Liver (tissue), 9 donors: Measurements from ENCODE around the gene ARPC5L. TPM values are rescaled to one million over a fixed set of nuclear protein-coding genes. Genes with fewer than 3 reads are reported as not detected.

Experiments used
- DNase-seq: peaks from one replicate; pipeline ENCODE4 v3.0.0-alpha.2; 2017; ENCODE audit warnings: low spot score
- H3K27ac ChIP-seq, 2 donors: one replicate each; pipeline ENCODE4 v1.7.0; 2013; ENCODE audit warnings: inconsistent platforms in 2 of 2, low read length in 2 of 2, control low read depth in 1 of 2, low read depth in 1 of 2, mild to moderate bottlenecking in 1 of 2
- H3K27me3 ChIP-seq, 4 donors: one replicate each; pipeline versions ENCODE4 v1.6.1 to v1.7.0; 2013; ENCODE audit warnings: low read length in 3 of 4, inconsistent platforms in 1 of 4, mild to moderate bottlenecking in 1 of 4, moderate library complexity in 1 of 4; ENCODE audit not compliant: control insufficient read depth in 4 of 4, insufficient read depth in 4 of 4
- H3K36me3 ChIP-seq, 4 donors: one replicate each; pipeline versions ENCODE4 v1.6.1 to v1.7.0; 2013; ENCODE audit warnings: low read length in 3 of 4, mild to moderate bottlenecking in 3 of 4, low read depth in 1 of 4, moderate library complexity in 1 of 4; ENCODE audit not compliant: control insufficient read depth in 4 of 4, insufficient read depth in 3 of 4
- H3K4me1 ChIP-seq, 4 donors: one replicate each; pipeline versions ENCODE4 v1.6.1 to v1.7.0; 2013; ENCODE audit warnings: low read length in 3 of 4, mild to moderate bottlenecking in 3 of 4, moderate library complexity in 1 of 4; ENCODE audit not compliant: control insufficient read depth in 4 of 4, insufficient read depth in 4 of 4
- H3K4me3 ChIP-seq, 3 donors: one replicate each; pipeline versions ENCODE4 v1.6.1 to v1.7.0; 2013; ENCODE audit warnings: low read length in 3 of 3, control low read depth in 1 of 3, low read depth in 1 of 3, mild to moderate bottlenecking in 1 of 3
- H3K9ac ChIP-seq, 2 donors: one replicate each; pipeline ENCODE4 v1.7.0; 2013; ENCODE audit warnings: low read length in 2 of 2, mild to moderate bottlenecking in 2 of 2, moderate library complexity in 2 of 2, control low read depth in 1 of 2, low read depth in 1 of 2
- H3K9me3 ChIP-seq, 4 donors: one replicate each; pipeline versions ENCODE4 v1.6.1 to v1.7.0; 2013; ENCODE audit warnings: low read length in 3 of 4; ENCODE audit not compliant: control insufficient read depth in 4 of 4
- EGR1 ChIP-seq, 2 donors: IDR thresholded peaks; 2 replicates each; pipeline ENCODE4 v1.6.1; 2016 to 2018; ENCODE audit warnings: antibody characterized with exemption in 2 of 2, low read depth in 2 of 2
- FOXA1 ChIP-seq: IDR thresholded peaks from 2 replicates; pipeline ENCODE4 v1.6.1; 2016; ENCODE audit warnings: antibody characterized with exemption
- FOXA2 ChIP-seq: IDR thresholded peaks from 2 replicates; pipeline ENCODE4 v1.6.1; 2016; ENCODE audit warnings: antibody characterized with exemption
- GABPA ChIP-seq, 2 donors: IDR thresholded peaks in 1 of 2; conservative IDR thresholded peaks in 1 of 2; 2 replicates each; pipeline ENCODE4 v1.6.1; 2016; ENCODE audit warnings: antibody characterized with exemption in 2 of 2, mild to moderate bottlenecking in 1 of 2, moderate library complexity in 1 of 2
- HNF4A ChIP-seq, 2 donors: conservative IDR thresholded peaks; 2 replicates each; pipeline ENCODE4 v1.6.1; 2016; ENCODE audit warnings: antibody characterized with exemption in 2 of 2, mild to moderate bottlenecking in 2 of 2
- HNF4G ChIP-seq: IDR thresholded peaks from 2 replicates; pipeline ENCODE4 v1.6.1; 2016; ENCODE audit warnings: antibody characterized with exemption
- NR2F2 ChIP-seq: IDR thresholded peaks from 2 replicates; pipeline ENCODE4 v1.6.1; 2016; ENCODE audit warnings: antibody characterized with exemption
- RXRA ChIP-seq, 2 donors: IDR thresholded peaks; 2 replicates each; pipeline ENCODE4 v1.6.1; 2017 to 2018; ENCODE audit warnings: antibody characterized with exemption in 2 of 2, mild to moderate bottlenecking in 1 of 2
- SP1 ChIP-seq: IDR thresholded peaks from 2 replicates; pipeline ENCODE4 v1.6.1; 2018; ENCODE audit warnings: antibody characterized with exemption, mild to moderate bottlenecking
- TAF1 ChIP-seq: conservative IDR thresholded peaks from 2 replicates; pipeline ENCODE4 v1.6.1; 2016; ENCODE audit warnings: antibody characterized with exemption, mild to moderate bottlenecking
- YY1 ChIP-seq: IDR thresholded peaks from 2 replicates; pipeline ENCODE4 v1.6.1; 2016; ENCODE audit warnings: antibody characterized with exemption, mild to moderate bottlenecking
- WGBS: extraction: QIAGEN DNeasy Blood & Tissue Kit; methylation state at CpG from one replicate; pipeline ENCODE4 v1.1.7; 2013; 5-methylcytosine and 5-hydroxymethylcytosine counted together
- polyA plus RNA-seq, 2 donors: library from polyadenylated mRNA; stranded (reverse) in 1 of 2; unstranded in 1 of 2; fragments of 200-250 nt in 1 of 2; fragments of >200 nt in 1 of 2; fragmentation: Nextera tagmentation in 1 of 2; extraction: Ambion mirVana in 1 of 2; gene quantifications; one replicate each; pipeline versions ENCODE4 v1.2.1 to v1.2.3, GENCODE V29; 2013 to 2015
- total RNA-seq, 2 donors: library from RNA; depleted of rRNA; stranded (reverse); fragments of >200 nt; gene quantifications; one replicate each; pipeline ENCODE4 v1.2.3, GENCODE V29; 2014
- TF ChIP-seq, protein P1 (sequence below): fragments of 150-350 bp; IDR thresholded peaks from 2 replicates; pipeline ENCODE4 v1.5.1; 2017; ENCODE audit warnings: improper control_type of control experiment, low read depth, low read length; ENCODE audit not compliant: missing input control
- TF ChIP-seq, protein P2 (sequence below): IDR thresholded peaks from 2 replicates; pipeline ENCODE4 v1.6.1; 2016; ENCODE audit warnings: antibody characterized with exemption
- TF ChIP-seq, protein P3 (sequence below): IDR thresholded peaks from 2 replicates; pipeline ENCODE4 v1.6.1; 2016; ENCODE audit warnings: antibody characterized with exemption
- TF ChIP-seq, protein P4 (sequence below): IDR thresholded peaks from 2 replicates; pipeline ENCODE4 v1.6.1; 2016; ENCODE audit warnings: antibody characterized with exemption, mild to moderate bottlenecking
- donor health status: healthy.
- donor health status: healthy.
- donor health status: healthy.
- donor health status: healthy.
- donor health status: healthy.

Gene ARPC5L
- total and polyA plus RNA-seq, 4 donors: 9.3 to 31.2 (median 17.8) TPM

DNA sequence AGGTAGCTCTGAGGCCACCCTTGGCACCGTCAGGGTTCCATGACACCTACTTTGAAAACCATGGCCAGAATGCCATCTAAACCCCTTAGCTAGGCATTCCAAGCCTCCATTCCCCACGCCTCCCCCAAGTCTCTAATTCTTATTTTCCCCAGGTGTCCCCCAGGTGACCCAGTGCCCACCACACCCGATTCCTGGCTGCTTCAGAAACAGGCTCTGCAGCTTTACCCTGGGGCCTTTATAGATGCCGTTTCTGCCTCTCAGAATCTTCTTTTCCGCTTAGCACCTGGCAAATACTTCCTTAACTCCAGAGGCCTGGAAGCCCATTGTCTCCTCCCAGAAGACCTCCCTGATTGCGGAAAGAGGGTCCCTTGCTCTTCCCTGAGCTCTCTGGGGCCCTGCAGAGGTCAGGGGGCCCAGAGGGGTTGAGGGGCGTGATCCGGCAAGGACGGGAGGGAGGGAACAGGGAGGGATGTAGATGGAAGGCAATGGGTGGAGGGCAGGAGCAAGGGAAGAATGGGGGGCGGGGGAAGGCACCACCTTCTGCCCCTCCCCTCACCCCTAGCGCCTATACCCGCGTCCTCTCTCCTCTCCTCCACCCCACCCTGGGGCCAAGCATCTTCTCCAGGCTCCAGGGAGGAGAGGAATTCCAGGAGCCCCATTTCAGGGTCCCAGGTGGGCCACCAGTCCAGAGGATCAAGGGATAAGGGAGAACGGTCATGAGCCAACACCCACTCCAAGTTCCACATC, 20.7 kb upstream of the ARPC5L start:
- no peak overlapping the region for H3K9ac ChIP-seq

DNA sequence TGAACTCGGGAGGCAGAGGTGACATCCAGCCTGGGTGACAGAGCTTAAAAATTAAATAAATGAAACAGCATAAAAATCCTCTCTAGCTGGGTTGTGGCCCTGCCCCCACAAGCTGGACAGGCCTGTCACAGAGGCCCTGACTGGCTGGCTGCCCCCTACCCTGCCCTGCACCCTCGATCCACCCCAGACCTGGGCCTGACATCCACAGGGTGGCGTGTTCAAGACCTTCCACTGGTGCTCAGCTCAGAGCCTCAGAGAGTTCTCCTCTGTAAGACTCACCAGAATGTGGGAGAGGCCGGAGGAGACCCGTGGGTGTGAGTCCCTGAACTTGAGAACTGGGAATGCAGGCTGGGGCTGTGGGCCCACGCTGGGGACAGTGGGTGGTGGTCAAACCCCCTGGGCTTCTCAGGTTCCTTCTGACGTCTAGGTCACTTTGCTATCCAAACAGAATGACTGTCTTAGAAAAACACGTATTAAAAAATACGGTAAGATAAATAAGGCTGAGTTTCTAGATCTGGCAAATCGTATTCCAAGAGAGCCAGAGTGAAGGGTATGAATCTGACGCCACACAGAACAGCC, 18.4 kb upstream of the ARPC5L start:
- Histone ChIP-seq H3K9me3 (no peaks in the 10 kb centered on the region), H3K27me3 (no peaks in the 10 kb centered on the region), H3K9ac (no peak overlapping the region), H3K36me3 (no peaks in the 10 kb centered on the region), H3K4me1 (no peaks in the 10 kb centered on the region), H3K27ac (no peak overlapping the region), H3K4me3 (no peak overlapping the region)
- DNase-seq: no peak
- WGBS: 91% methylated on average over 11 of the region's 11 CpGs
- TF ChIP-seq GABPA (IDR thresholded peaks at IDR 0.05 in 1 of 2, conservative IDR thresholded peaks at IDR 0.05 in 1 of 2) (no peak), EGR1 (IDR thresholded peaks at IDR 0.05; ENCODE audit: low read depth in 2 of 2) (no peak), RXRA (IDR thresholded peaks at IDR 0.05) (no peak), YY1 (no peak), NR2F2 (no peak), SP1 (no peak), FOXA1 (no peak), HNF4A (conservative IDR thresholded peaks at IDR 0.05) (no peak), HNF4G (no peak), FOXA2 (no peak)
- TF ChIP-seq, protein P1, sequence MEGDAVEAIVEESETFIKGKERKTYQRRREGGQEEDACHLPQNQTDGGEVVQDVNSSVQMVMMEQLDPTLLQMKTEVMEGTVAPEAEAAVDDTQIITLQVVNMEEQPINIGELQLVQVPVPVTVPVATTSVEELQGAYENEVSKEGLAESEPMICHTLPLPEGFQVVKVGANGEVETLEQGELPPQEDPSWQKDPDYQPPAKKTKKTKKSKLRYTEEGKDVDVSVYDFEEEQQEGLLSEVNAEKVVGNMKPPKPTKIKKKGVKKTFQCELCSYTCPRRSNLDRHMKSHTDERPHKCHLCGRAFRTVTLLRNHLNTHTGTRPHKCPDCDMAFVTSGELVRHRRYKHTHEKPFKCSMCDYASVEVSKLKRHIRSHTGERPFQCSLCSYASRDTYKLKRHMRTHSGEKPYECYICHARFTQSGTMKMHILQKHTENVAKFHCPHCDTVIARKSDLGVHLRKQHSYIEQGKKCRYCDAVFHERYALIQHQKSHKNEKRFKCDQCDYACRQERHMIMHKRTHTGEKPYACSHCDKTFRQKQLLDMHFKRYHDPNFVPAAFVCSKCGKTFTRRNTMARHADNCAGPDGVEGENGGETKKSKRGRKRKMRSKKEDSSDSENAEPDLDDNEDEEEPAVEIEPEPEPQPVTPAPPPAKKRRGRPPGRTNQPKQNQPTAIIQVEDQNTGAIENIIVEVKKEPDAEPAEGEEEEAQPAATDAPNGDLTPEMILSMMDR: no peak
- TF ChIP-seq, protein P2, sequence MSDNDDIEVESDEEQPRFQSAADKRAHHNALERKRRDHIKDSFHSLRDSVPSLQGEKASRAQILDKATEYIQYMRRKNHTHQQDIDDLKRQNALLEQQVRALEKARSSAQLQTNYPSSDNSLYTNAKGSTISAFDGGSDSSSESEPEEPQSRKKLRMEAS: no peak
- TF ChIP-seq, protein P3, sequence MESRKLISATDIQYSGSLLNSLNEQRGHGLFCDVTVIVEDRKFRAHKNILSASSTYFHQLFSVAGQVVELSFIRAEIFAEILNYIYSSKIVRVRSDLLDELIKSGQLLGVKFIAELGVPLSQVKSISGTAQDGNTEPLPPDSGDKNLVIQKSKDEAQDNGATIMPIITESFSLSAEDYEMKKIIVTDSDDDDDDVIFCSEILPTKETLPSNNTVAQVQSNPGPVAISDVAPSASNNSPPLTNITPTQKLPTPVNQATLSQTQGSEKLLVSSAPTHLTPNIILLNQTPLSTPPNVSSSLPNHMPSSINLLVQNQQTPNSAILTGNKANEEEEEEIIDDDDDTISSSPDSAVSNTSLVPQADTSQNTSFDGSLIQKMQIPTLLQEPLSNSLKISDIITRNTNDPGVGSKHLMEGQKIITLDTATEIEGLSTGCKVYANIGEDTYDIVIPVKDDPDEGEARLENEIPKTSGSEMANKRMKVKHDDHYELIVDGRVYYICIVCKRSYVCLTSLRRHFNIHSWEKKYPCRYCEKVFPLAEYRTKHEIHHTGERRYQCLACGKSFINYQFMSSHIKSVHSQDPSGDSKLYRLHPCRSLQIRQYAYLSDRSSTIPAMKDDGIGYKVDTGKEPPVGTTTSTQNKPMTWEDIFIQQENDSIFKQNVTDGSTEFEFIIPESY: no peak
- TF ChIP-seq, protein P4, sequence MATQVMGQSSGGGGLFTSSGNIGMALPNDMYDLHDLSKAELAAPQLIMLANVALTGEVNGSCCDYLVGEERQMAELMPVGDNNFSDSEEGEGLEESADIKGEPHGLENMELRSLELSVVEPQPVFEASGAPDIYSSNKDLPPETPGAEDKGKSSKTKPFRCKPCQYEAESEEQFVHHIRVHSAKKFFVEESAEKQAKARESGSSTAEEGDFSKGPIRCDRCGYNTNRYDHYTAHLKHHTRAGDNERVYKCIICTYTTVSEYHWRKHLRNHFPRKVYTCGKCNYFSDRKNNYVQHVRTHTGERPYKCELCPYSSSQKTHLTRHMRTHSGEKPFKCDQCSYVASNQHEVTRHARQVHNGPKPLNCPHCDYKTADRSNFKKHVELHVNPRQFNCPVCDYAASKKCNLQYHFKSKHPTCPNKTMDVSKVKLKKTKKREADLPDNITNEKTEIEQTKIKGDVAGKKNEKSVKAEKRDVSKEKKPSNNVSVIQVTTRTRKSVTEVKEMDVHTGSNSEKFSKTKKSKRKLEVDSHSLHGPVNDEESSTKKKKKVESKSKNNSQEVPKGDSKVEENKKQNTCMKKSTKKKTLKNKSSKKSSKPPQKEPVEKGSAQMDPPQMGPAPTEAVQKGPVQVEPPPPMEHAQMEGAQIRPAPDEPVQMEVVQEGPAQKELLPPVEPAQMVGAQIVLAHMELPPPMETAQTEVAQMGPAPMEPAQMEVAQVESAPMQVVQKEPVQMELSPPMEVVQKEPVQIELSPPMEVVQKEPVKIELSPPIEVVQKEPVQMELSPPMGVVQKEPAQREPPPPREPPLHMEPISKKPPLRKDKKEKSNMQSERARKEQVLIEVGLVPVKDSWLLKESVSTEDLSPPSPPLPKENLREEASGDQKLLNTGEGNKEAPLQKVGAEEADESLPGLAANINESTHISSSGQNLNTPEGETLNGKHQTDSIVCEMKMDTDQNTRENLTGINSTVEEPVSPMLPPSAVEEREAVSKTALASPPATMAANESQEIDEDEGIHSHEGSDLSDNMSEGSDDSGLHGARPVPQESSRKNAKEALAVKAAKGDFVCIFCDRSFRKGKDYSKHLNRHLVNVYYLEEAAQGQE: no peak

More for the DNA sequence above, 20.7 kb upstream of the ARPC5L start:
- Histone ChIP-seq H3K9me3 (no peaks in the 10 kb centered on the region), H3K27me3 (no peaks in the 10 kb centered on the region), H3K4me1 (no peaks in the 10 kb centered on the region), H3K27ac (no peak overlapping the region), H3K36me3 (no peaks in the 10 kb centered on the region), H3K4me3 (no peak overlapping the region)
- DNase-seq: no peak
- TF ChIP-seq FOXA2: no peak
- TF ChIP-seq FOXA1: no peak
- TF ChIP-seq, protein P3: no peak
- no peak for TF ChIP-seq SP1
- no peak for TF ChIP-seq GABPA (IDR thresholded peaks at IDR 0.05 in 1 of 2, conservative IDR thresholded peaks at IDR 0.05 in 1 of 2)
- TF ChIP-seq TAF1: no peak
- no peak for TF ChIP-seq YY1
- TF ChIP-seq, protein P2: no peak
- no peak for TF ChIP-seq RXRA (IDR thresholded peaks at IDR 0.05)
- 88% methylated on average over 14 of the region's 14 CpGs for WGBS
